ENCODE data around the gene FURIN. TPM values are rescaled to one million over a fixed set of nuclear protein-coding genes. Genes with fewer than 3 reads are reported as not detected.

FURIN gene
- total RNA-seq, 4 donors from 2014 or later = 28.7 to 71.1 (median 42.4) TPM

- H3K27ac ChIP-seq = no peak overlapping the region
- H3K27me3 ChIP-seq = no peaks in the 10 kb centered on the region
- 81 to 87% methylated on average over 15 of the region's 15 CpGs for WGBS, 2 donors
- no peaks in the 10 kb centered on the region for H3K36me3 ChIP-seq
- H3K9me3 ChIP-seq = no peaks in the 10 kb centered on the region
- H3K4me3 ChIP-seq = no peak overlapping the region
- no peak for DNase-seq (ENCODE audit: low spot score in 2 of 2)
- H3K4me1 ChIP-seq = peaks cover 0 to 5% (median 3%) of the 10 kb centered on the region in 4 donors
- no peak for TF ChIP-seq EP300 (IDR thresholded peaks at IDR 0.05)
- no peak for TF ChIP-seq POLR2A (IDR thresholded peaks at IDR 0.05)
- no peak for TF ChIP-seq CTCF (IDR thresholded peaks at IDR 0.05)
Observed at GRCh38 chr15:90838544-90838943, 29.8 kb upstream of the FURIN start.

- TF ChIP-seq EP300 (IDR thresholded peaks at IDR 0.05) (no peak), CTCF (IDR thresholded peaks at IDR 0.05) (no peak), POLR2A (IDR thresholded peaks at IDR 0.05) (no peak)
- no peaks in the 10 kb centered on the region for H3K9me3 ChIP-seq
- peak overlapping the region in 2 of 4 donors; percentile 12 for H3K4me3 ChIP-seq
- H3K4me1 ChIP-seq = peaks cover 0 to 5% (median 3%) of the 10 kb centered on the region in 4 donors
- H3K36me3 ChIP-seq = no peaks in the 10 kb centered on the region
- no peak for DNase-seq (ENCODE audit: low spot score in 2 of 2)
- peak overlapping the region in 1 of 4 donors; percentile 73 for H3K27ac ChIP-seq
- 59 to 62% methylated on average over 16 to 19 of the region's 19 CpGs for WGBS, 2 donors
- H3K27me3 ChIP-seq = no peaks in the 10 kb centered on the region
Observed at GRCh38 chr15:90839187-90840071, 29.0 kb upstream of the FURIN start.

- peaks cover 0 to 5% (median 3%) of the 10 kb centered on the region in 4 donors for H3K4me1 ChIP-seq
- 91% methylated on average over 18 of the region's 18 CpGs for WGBS, 2 donors
- peak overlapping the region in 1 of 4 donors; percentile 73 for H3K27ac ChIP-seq
- H3K9me3 ChIP-seq = no peaks in the 10 kb centered on the region
- no peaks in the 10 kb centered on the region for H3K36me3 ChIP-seq
- peak overlapping the region in 1 of 4 donors; percentile 12 for H3K4me3 ChIP-seq
- TF ChIP-seq EP300 (IDR thresholded peaks at IDR 0.05) = no peak
- TF ChIP-seq POLR2A (IDR thresholded peaks at IDR 0.05) = no peak
- TF ChIP-seq CTCF (IDR thresholded peaks at IDR 0.05) = no peak
- DNase-seq (ENCODE audit: low spot score in 2 of 2) = no peak
- H3K27me3 ChIP-seq = no peaks in the 10 kb centered on the region
Observed at GRCh38 chr15:90840157-90840855, 28.1 kb upstream of the FURIN start.

GRCh38 chr15:90840954-90841353 is 27.4 kb upstream of the FURIN start:
- H3K9me3 ChIP-seq = no peaks in the 10 kb centered on the region
- no peaks in the 10 kb centered on the region for H3K27me3 ChIP-seq
- peaks cover 0 to 5% (median 3%) of the 10 kb centered on the region in 4 donors for H3K4me1 ChIP-seq
- no peak overlapping the region for H3K27ac ChIP-seq
- no peak for TF ChIP-seq CTCF (IDR thresholded peaks at IDR 0.05)
- no peak for DNase-seq (ENCODE audit: low spot score in 2 of 2)
- H3K4me3 ChIP-seq = no peak overlapping the region
- WGBS, 2 donors = 87% methylated on average over 8 of the region's 8 CpGs
- no peaks in the 10 kb centered on the region for H3K36me3 ChIP-seq

- Histone ChIP-seq H3K9me3 (no peaks in the 10 kb centered on the region), H3K4me1 (no peaks in the 10 kb centered on the region), H3K27ac (no peak overlapping the region), H3K4me3 (no peak overlapping the region), H3K36me3 (no peaks in the 10 kb centered on the region), H3K27me3 (no peaks in the 10 kb centered on the region)
- DNase-seq (ENCODE audit: low spot score in 2 of 2) = no peak
- 77 to 79% methylated on average over 5 of the region's 5 CpGs for WGBS, 2 donors
- no peak for TF ChIP-seq EP300 (IDR thresholded peaks at IDR 0.05)
- no peak for TF ChIP-seq POLR2A (IDR thresholded peaks at IDR 0.05)
- TF ChIP-seq CTCF (IDR thresholded peaks at IDR 0.05) = no peak
Observed at GRCh38 chr15:90844696-90845095, 23.7 kb upstream of the FURIN start.

Measured in tibial nerve (tissue), 4 donors.